ENCODE measurements around the gene CAMK1. TPM values are rescaled to one million over a fixed set of nuclear protein-coding genes. Genes with fewer than 3 reads are reported as not detected.
A peak's percentile ranks its signal among the peaks of the same experiment; 100 is the strongest.

CAMK1 gene
- total and polyA plus RNA-seq, 9 of the 15 experiments (the other 6 are each of a cell fraction or from before 2014, with no cell fraction given): 0.23 to 10.7 (median 6.0) TPM

DNA sequence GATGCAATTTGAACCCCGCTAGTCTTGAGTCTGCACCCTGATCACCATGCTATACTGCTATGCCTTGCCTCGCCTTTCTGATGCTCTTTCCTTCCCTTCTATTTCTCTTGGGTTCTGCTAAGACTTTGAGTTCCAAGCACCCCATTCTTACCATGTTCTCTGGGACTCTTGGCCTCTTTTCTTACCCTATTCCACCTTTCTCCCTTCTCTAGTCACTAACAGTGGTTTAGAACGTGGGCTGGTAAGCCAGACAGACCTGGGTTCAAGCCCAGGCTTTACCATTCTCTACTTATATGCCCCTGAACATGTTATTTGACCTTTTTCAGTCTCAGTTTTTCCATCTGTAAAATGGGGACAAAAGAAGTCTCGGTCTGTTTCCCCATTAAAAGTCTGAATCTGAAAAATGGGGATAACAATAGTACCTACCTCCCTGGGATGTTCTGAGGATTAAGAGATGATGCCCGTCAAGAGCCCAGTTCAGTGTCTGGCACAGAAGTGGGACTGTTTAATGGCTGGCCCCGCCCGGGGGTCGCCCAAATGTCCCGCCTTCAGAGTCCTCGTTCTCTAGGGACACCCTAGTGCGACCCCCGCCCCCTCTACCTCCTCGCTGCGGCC, 22.1 kb upstream of the CAMK1 start (continued):
- TF ChIP-seq, protein P1, sequence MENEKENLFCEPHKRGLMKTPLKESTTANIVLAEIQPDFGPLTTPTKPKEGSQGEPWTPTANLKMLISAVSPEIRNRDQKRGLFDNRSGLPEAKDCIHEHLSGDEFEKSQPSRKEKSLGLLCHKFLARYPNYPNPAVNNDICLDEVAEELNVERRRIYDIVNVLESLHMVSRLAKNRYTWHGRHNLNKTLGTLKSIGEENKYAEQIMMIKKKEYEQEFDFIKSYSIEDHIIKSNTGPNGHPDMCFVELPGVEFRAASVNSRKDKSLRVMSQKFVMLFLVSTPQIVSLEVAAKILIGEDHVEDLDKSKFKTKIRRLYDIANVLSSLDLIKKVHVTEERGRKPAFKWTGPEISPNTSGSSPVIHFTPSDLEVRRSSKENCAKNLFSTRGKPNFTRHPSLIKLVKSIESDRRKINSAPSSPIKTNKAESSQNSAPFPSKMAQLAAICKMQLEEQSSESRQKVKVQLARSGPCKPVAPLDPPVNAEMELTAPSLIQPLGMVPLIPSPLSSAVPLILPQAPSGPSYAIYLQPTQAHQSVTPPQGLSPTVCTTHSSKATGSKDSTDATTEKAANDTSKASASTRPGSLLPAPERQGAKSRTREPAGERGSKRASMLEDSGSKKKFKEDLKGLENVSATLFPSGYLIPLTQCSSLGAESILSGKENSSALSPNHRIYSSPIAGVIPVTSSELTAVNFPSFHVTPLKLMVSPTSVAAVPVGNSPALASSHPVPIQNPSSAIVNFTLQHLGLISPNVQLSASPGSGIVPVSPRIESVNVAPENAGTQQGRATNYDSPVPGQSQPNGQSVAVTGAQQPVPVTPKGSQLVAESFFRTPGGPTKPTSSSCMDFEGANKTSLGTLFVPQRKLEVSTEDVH (IDR thresholded peaks at IDR 0.05; ENCODE audit: low read depth, partially characterized antibody): peak; percentile 22
- TF ChIP-seq CHD4 (IDR thresholded peaks at IDR 0.05; ENCODE audit: insufficient read depth, insufficient replicate concordance, low read depth, low read length, poor library complexity, severe bottlenecking) (peak; percentile 97), ZNF668 (CRISPR knock-in tag; IDR thresholded peaks at IDR 0.05) (0 out of 2 replicates have a peak, but pooled peaks have one; percentile 24), YY1 (IDR thresholded peaks at IDR 0.05; ENCODE audit: borderline replicate concordance in 1 of 3, control insufficient read depth in 1 of 3, extremely low read depth in 1 of 3, insufficient read depth in 3 of 3, insufficient read length in 1 of 3, insufficient replicate concordance in 2 of 3, low read depth in 1 of 3, low read length in 2 of 3) (peak in 1 of 3 experiments; percentile 27), SP2 (IDR thresholded peaks at IDR 0.05; ENCODE audit: extremely low read depth, low read depth, low read length, poor library complexity, severe bottlenecking) (no peak), NFRKB (IDR thresholded peaks at IDR 0.05; ENCODE audit: low read depth) (peak; percentile 79; the same call in 1 of the 2 replicates), KDM1A (IDR thresholded peaks at IDR 0.05) (peak; percentile 90 to 94), ELF4 (CRISPR knock-in tag; IDR thresholded peaks at IDR 0.05) (0 out of 2 replicates have a peak, but pooled peaks have one; percentile 12), SMAD1 (IDR thresholded peaks at IDR 0.05; ENCODE audit: low read depth, low read length, partially characterized antibody) (peak; percentile 6), GABPB2 (CRISPR knock-in tag; conservative IDR thresholded peaks at IDR 0.05) (no peak), PHF20 (IDR thresholded peaks at IDR 0.05; ENCODE audit: partially characterized antibody) (peak; percentile 8), BRD4 (IDR thresholded peaks at IDR 0.05) (peak; percentile 98), ZNF780A (CRISPR knock-in tag; IDR thresholded peaks at IDR 0.05) (0 out of 2 replicates have a peak, but pooled peaks have one; percentile 46)
- TF ChIP-seq, protein P2, sequence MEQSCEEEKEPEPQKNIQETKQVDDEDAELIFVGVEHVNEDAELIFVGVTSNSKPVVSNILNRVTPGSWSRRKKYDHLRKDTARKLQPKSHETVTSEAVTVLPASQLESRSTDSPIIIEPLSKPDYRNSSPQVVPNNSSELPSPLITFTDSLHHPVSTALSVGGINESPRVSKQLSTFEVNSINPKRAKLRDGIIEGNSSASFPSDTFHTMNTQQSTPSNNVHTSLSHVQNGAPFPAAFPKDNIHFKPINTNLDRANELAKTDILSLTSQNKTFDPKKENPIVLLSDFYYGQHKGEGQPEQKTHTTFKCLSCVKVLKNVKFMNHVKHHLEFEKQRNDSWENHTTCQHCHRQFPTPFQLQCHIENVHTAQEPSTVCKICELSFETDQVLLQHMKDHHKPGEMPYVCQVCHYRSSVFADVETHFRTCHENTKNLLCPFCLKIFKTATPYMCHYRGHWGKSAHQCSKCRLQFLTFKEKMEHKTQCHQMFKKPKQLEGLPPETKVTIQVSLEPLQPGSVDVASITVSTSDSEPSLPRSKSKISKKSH (CRISPR knock-in tag; IDR thresholded peaks at IDR 0.05): peak; percentile 62; the same call in 1 of the 2 replicates
- TF ChIP-seq, protein P3, sequence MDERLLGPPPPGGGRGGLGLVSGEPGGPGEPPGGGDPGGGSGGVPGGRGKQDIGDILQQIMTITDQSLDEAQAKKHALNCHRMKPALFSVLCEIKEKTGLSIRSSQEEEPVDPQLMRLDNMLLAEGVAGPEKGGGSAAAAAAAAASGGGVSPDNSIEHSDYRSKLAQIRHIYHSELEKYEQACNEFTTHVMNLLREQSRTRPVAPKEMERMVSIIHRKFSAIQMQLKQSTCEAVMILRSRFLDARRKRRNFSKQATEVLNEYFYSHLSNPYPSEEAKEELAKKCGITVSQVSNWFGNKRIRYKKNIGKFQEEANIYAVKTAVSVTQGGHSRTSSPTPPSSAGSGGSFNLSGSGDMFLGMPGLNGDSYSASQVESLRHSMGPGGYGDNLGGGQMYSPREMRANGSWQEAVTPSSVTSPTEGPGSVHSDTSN (CRISPR knock-in tag; IDR thresholded peaks at IDR 0.05; ENCODE audit: low read depth): no peak
- TF ChIP-seq, protein P3 (tag; conservative IDR thresholded peaks at IDR 0.05; ENCODE audit: low read depth): no peak
